GM21515 (cell line): ENCODE data around the gene SYTL2.

Source experiments
- ATAC-seq: cut with Tn5 transposase; IDR thresholded peaks from one replicate; pipeline ENCODE4 v1.9.1; 2021; ENCODE audit not compliant: unreplicated experiment

The SYTL2 gene

GRCh38 chr11:85737738-85738137, 73.2 kb downstream of the SYTL2 start:
- ATAC-seq, result no peak

- no peak for ATAC-seq
Measured at GRCh38 chr11:85735876-85736460, 75.0 kb downstream of the SYTL2 start.

GRCh38 chr11:85732965-85733364, 78.0 kb downstream of the SYTL2 start:
- no peak for ATAC-seq

- no peak for ATAC-seq
Measured at GRCh38 chr11:85726381-85726780, 84.6 kb downstream of the SYTL2 start.

GRCh38 chr11:85725510-85726258, 85.3 kb downstream of the SYTL2 start:
- ATAC-seq, result no peak

DNA sequence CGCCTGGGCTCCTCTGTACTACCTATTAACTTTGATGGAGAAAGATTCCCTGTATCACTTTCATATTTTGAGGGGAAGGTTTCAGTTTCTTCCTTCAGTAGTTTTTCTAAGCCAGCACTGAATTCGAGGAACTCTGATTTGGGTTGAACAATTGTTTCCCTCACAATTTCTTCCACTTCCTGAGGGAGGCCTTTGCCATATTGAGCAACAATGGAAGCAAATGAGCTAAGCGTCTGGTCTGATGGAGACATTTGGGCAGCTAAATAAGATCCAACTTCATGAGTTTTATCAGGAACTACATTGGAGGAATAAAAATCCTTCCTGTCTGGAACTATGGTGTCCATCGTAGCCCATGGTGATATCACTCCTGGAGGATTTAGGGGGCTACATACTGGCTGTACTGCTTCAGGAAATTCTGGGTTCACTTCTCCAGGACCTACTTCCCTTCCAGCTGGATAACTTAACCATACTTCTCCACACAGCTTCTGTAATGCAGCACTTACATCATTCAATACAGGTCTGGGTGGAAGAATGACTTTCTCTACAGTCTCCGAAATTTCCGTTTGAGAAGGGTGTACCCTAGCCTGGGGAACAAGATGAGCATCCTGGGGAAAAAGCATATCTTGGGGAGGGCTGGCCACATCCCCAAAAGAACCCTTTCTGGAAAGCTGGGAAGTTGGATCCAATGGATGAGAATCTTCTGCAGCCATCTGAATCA, 86.0 kb downstream of the SYTL2 start:
- ATAC-seq, result no peak

- ATAC-seq, result no peak
Measured at GRCh38 chr11:85723088-85723487, 87.9 kb downstream of the SYTL2 start.

DNA sequence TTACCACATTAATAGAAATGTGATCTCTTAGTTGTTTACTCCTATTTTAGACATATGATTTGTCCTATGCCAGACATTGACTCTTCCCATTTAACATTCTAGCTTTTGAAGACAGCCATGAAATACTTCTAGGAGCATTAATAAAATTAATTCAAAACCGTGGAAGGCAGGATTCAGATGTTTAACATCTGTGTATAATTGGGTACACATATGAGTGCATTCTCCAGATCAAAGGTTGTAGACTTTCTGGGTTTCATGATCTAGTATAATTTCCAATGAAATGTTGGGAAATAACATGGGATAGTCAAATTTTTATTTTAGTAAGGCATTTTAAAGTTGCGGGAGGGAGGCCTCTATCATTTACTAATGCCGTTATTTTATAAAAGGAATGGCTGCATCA, 89.8 kb downstream of the SYTL2 start:
- ATAC-seq, result no peak

- no peak for ATAC-seq
Measured at GRCh38 chr11:85718991-85719807, 91.7 kb downstream of the SYTL2 start.

GRCh38 chr11:85718126-85718943, 92.6 kb downstream of the SYTL2 start:
- ATAC-seq, result no peak

- ATAC-seq, result no peak
Measured at GRCh38 chr11:85717429-85717828, 93.5 kb downstream of the SYTL2 start.

- ATAC-seq, result no peak
Measured at GRCh38 chr11:85712953-85713352, 98.0 kb downstream of the SYTL2 start.

GRCh38 chr11:85710917-85711316, 100.0 kb downstream of the SYTL2 start:
- no peak for ATAC-seq

- ATAC-seq, result no peak
Measured at GRCh38 chr11:85709941-85710702, 100.8 kb downstream of the SYTL2 start.

DNA sequence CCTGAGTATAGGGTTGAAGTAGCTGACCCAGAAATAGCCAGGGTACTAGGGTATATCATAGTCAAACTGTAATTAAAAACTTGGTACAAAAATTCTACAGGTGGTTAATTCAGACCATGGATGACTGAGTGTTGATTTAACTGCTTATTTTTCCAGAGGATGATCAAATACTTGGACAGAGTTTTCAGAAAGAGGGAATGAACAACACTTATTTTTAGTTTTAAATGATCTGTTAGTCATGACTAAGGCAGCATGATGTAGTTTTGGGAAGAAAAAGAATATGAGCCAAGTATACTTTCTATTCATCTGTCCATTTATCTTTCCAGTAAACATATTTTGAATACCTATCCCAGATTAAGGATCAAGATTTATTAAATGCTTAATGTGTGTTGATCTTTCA, 105.1 kb downstream of the SYTL2 start:
- no peak for ATAC-seq

DNA sequence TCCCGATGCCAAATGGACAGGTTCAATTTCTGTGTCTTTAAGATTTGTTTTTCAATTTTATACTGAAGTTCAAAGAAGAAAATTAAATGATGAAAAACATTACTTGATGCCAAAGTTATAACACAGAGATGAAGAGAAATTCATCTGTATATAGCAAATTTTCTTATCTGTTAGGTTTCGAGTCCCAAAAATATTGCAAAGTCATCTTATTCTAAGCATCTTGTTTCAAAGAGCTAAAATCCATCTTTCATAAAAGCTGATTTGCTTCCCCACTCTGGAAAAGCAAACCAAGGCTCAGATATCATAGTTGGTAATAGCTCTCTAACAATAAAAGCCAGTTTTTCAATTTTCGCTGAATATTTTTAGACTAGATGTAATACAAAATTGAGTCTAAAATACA, 106.0 kb downstream of the SYTL2 start:
- no peak for ATAC-seq

DNA sequence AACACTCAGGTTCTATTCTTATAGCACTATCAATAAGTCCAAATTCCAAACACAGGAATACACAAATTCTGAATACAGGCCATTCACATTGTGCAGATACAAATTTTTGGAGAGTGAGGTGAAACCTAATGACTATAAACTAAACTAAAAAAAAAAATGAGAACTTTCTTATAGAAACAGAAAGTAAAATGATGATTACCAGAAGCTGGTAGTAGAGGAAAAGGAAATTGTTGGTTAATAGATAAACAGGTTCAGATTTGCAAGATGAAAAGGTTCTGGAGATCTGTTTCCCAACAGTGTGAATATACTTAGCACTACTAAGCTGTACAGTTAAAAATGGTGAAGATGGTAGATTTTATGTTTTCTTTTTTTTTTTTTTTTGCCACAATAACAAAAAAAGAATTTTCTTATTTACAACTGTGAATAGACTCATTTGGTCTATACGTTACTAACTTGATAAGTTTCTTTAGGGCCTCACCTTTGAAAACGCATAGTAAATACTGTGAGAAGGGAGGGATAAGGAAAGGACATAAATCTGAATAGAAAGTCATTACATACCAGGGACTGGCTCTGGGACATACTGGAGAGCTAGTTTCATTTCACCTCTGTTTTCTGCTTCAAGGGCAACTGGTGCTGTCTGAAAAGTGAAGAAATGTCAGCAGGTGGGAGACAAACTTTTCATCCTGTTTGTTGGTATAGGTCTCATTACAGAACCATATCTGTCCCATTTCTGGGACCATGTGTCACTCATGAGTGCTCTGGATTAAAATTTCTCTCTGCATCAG, 110.8 kb downstream of the SYTL2 start:
- ATAC-seq, result peak; percentile 85

DNA sequence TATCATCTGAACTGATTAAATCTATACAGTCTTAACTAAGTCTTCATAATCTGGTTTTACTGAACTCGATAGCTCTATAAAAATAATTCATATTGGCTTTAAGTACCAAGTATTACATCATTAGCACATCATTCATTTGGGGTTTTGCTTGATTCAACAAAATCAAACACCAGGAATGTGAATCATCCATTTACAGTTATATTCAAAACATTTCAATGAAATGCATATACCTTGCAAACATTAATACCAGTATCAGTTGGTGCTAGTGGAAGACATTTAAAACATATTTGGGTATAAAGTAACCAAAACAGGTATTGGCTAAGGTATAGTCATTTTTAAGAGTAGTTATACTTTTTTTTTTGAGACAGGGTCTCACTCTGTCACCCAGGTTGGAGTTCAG, 112.7 kb downstream of the SYTL2 start:
- no peak for ATAC-seq

DNA sequence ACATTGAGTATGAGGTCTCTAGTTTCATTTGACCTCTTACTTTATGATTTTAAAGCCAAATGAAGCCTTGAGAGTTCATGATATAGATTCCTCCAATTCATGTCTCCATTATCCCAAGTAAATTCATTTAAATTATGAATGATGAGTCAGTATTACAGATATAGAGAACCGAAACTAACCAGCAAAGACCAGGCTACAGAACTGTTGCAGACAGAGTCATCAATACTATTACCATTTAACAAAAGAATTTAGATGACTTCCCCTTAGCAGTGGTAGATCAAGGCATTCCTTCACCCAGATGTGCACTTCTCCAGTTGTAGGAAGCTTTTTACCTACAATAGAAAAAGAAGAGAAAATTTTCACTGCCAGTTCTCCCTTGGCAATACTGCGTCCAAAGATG, 113.2 kb downstream of the SYTL2 start:
- no peak for ATAC-seq
